ENCODE data around the gene RHCE.

RHCE gene

DNA sequence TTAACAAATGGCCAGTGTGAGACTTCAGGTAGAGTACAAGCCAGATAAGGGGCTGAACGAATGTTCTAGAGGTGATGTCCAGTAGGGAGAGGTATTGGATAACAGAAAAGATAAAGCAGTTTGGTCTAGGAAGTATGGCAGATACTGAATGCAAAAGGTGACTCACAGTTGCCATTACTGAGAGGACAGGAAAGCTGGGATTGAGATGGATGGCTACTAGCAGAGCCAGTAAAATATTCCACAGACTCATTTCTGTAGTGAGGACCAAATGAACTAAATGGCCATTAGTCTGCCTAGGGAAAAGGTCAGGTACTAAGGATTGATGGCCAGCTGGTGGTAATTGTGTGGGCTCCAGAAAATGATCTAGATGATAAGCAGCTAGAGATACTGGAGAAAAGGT is 21.6 kb upstream of the RHCE start:
- TF ChIP-seq, protein P1, sequence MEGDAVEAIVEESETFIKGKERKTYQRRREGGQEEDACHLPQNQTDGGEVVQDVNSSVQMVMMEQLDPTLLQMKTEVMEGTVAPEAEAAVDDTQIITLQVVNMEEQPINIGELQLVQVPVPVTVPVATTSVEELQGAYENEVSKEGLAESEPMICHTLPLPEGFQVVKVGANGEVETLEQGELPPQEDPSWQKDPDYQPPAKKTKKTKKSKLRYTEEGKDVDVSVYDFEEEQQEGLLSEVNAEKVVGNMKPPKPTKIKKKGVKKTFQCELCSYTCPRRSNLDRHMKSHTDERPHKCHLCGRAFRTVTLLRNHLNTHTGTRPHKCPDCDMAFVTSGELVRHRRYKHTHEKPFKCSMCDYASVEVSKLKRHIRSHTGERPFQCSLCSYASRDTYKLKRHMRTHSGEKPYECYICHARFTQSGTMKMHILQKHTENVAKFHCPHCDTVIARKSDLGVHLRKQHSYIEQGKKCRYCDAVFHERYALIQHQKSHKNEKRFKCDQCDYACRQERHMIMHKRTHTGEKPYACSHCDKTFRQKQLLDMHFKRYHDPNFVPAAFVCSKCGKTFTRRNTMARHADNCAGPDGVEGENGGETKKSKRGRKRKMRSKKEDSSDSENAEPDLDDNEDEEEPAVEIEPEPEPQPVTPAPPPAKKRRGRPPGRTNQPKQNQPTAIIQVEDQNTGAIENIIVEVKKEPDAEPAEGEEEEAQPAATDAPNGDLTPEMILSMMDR (IDR thresholded peaks at IDR 0.05), result no peak

DNA sequence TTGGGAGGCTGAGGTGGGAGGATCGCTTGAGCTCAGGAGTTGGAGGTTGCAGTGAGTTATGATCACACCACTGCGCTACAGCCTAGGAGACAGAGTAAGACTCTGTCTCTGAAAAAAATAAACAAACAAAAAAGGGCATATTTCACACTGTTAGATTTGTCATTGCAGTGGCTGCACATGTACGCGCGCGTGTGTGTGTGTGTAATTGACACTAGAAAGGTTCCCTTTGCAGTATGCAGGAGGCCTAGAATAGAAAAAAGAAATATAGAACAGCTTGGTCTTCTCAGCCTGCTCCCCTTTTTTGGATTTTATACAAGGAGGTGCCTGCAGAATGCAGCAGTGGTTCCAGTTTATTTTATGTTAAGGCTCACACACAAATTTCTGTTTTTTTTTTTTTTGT is 18.7 kb upstream of the RHCE start:
- TF ChIP-seq, protein P1 (IDR thresholded peaks at IDR 0.05), result no peak

- TF ChIP-seq, protein P1 (IDR thresholded peaks at IDR 0.05), result no peak
Measured at GRCh38 chr1:25437672-25438071, 17.0 kb upstream of the RHCE start.

- TF ChIP-seq, protein P1 (IDR thresholded peaks at IDR 0.05), result no peak
Measured at GRCh38 chr1:25435397-25436108, 14.9 kb upstream of the RHCE start.

GRCh38 chr1:25433389-25434186 is 13.0 kb upstream of the RHCE start:
- TF ChIP-seq, protein P1 (IDR thresholded peaks at IDR 0.05), result no peak

GRCh38 chr1:25432749-25433388 is 12.2 kb upstream of the RHCE start:
- TF ChIP-seq, protein P1 (IDR thresholded peaks at IDR 0.05), result no peak

DNA sequence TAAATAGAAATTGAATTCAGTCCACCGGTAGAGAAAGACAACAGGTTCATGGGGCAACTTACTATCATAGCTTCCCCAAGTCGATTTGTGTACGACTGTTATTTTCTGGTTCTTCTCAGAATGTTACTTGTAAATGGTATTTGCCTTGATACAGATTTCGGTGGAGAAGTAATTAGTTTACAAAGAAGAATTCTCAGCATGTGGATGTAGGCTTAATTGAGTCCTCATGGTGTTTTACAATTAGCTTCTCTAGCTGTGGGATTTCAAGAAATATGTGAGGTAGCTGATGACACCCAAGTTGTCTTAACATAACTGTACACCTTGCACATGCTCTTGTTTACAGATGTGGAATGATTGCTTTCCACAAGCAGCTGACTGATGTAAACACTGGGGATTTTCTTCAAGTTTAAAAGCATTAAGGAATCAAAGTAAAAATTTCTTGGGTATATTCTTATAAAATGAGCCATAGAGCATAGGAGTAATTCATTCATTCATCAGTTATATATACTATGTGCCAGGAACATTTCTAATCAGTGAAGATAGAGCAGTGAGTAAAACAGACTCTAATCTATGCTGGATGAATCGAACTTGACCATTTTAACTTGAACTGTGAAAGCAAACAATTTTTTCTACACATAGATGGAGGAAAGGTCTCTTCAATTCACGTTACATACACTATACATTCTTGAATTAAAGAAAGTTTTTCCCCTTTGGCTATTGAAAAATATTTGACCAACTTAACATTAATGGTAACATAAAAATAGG is 11.5 kb upstream of the RHCE start:
- TF ChIP-seq, protein P1 (IDR thresholded peaks at IDR 0.05), result no peak

Data from LNCAP (cell line).